GM19397 (cell line): Measurements from ENCODE around the gene PRRG2.
"Not testable (repeated sequence)": the region's sequence is repeated elsewhere in the genome, so short reads cannot be mapped to it uniquely, and the experiment has no call there.

Experiments
- ATAC-seq: cut with Tn5 transposase; IDR thresholded peaks from one replicate; pipeline ENCODE4 v1.9.1; 2021; ENCODE audit warnings: mild to moderate bottlenecking, moderate library complexity; ENCODE audit not compliant: unreplicated experiment

PRRG2 gene

DNA sequence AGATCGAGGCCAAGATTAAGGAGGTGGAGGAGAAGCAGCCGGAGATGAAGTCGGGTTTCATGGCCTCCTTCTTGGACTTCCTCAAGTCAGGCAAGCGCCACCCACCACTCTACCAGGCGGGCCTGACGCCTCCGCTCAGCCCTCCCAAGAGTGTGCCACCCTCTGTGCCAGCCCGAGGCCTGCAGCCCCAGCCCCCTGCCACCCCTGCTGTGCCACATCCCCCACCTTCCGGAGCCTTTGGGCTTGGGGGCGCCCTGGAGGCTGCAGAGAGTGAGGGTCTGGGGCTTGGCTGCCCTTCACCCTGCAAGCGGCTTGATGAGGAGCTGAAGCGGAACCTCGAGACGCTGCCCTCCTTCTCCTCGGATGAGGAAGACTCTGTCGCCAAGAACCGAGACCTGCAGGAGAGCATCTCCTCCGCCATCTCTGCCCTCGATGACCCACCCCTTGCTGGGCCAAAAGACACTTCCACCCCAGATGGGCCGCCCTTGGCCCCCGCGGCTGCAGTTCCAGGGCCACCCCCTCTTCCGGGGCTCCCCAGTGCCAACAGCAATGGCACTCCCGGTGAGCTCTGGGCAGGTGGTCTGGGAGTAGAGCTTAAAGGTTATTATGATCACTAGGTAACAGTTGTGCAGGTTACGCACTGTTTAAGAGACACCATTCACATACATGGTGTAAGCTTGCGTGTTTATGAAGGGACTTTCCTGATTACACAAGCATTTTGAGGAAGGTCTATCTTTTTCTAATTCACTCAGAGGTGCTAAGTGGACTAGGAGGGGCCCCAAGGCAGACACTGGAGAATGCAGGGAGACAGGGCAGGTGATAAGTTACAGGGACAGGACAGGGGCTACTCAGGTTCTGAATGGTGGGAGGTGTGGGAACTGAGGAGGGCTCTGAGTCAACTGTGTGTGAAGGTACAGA, 18.5 kb downstream of the PRRG2 start:
- ATAC-seq = no peak

DNA sequence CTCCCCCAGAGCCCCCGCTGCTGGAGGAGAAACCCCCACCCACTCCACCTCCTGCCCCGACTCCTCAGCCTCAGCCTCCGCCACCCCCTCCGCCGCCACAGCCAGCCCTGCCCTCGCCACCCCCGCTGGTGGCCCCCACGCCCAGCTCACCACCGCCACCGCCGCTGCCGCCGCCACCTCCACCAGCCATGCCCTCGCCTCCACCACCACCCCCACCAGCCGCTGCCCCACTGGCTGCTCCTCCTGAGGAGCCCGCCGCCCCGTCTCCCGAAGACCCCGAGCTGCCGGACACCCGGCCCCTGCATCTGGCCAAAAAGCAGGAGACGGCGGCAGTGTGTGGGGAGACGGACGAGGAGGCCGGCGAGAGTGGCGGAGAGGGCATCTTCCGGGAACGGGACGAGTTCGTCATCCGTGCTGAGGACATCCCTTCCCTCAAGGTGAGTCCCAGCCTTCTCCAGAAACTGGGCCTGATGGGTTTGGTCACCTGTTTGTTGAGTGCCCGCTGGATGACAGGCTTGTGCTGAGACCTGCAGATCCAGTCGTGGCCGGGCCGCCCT, 20.4 kb downstream of the PRRG2 start:
- ATAC-seq = no peak

DNA sequence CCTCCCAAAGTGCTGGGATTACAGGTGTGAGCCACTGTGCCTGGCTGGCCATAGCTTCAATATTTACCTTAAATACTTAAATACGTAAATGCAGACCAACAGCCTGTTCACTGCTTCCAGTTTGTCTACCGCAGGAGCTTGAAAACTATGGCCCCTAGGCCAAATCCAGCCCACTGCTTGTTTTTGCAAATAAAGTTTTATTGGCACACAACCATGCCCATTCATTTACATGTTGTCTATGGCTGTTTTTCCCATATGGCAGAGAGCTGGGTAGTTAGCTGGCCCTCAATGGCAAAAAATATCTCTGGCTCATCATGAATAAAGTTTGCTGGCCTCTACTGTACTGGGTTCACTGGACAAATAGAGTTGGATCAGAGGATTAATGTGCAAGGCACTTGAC, 21.7 kb downstream of the PRRG2 start:
- ATAC-seq = no peak

DNA sequence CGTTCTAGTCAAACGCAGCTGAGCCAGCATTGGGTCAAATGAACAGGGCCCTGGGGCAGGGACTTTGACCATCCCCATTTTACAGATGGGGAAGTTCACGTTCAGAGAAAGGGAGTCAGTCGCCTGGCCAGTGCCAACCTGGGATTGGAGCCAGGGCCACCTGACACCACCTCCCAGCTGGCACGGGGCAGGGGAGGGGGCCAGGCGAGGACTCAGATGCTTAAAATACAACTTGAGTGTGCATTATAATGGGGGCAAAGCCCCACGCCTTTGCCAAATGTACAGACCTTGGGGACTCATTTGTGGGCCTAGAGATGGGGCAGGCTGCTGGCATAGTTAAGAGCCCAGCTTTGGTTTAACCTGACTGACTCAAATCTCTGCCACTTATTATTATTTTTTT, 24.5 kb downstream of the PRRG2 start:
- ATAC-seq = no peak

DNA sequence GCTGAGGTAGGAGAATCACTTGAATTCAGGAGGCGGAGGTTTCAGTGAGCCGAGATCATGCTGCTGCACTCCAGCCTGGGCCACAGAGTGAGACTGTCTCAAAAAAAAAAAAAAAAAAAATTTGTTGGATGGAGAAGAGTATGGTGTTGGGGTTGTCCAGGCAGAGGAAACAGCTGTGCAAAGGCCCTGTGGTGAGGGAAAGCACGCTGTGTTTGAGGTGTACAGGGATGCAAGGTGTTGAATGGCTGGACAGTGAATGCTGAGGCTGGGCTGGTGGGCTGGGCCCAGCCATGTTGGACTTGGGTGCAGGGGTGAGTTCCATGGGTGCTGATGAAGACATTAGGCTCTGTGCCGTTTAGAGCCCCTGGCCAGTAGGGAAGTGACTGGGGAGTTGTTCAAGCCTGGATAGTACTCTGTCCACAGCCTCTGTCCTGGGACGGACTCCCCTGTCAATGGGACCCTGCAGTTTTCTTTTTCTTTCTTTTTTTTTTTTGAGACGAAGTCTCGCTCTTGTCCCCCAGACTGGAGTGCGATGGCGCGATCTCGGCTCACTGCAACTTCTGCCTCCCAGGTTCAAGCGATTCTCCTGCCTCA, 28.5 kb downstream of the PRRG2 start:
- no peak for ATAC-seq

DNA sequence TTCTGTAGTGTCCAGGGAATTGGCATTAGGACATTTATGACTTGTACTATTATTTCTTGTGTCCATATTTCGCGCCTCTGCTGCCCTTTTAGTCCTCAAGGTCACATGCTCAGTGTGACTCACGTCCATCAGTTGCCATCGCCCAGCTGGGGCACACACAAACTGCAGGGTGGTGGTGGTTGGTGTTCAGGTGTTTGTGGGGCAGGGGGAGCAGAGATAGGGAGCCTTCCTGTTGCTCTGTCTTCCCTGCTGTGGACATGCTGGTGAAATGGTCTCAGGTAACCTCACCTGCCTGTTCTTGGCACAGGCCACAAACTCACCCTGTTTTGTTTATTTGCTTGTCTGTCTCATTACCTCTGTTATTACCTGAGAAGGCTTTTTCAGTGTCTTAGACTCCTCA, 32.3 kb downstream of the PRRG2 start:
- ATAC-seq = no peak

DNA sequence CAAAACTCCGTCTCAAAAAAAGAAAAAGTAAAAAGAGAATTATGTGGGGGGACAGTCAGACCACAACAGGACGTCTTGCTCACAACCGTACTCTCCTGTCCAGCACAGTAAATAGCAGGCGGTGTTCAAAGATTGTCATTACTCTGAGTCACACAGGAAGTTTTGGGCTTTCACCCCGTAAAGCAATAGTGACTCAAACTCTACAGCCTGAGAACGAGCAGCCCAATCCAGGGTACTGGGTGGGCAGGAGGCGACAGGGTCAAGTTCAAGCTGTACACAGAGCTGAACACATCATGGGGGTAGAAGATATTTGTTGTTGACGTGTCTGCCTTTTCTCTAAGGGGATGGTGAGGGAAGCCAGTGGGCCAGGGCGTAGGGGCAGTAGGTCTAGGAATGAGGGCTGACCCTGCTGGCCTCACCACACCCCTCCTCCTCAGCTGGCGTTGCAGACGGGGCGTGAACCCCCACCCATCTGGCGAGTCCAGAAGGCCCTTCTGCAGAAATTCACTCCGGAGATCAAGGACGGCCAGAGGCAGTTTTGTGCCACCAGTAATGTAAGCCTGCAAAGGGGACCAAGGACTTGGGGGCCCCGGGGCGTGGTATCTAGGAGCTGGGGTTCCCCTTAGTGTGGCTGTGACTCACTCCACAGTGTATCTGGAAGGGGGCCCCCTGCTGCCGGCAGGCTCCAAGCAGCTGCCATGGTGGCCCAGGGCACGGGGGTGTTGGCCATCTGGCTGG, 33.1 kb downstream of the PRRG2 start:
- ATAC-seq = no peak

DNA sequence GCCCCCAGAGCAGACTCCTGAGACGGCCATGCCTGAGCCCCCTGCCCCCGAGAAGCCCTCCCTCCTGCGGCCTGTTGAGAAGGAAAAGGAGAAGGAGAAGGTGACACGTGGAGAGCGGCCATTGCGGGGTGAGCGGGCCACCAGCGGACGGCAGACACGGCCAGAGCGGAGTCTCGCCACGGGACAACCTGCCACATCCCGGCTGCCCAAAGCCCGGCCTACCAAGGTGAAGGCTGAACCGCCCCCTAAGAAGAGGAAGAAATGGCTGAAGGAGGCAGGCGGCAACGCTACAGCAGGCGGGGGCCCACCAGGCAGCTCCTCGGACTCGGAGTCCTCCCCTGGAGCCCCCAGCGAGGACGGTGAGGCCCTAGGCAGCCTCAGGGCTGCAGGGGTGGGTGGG, 34.7 kb downstream of the PRRG2 start:
- no peak for ATAC-seq

DNA sequence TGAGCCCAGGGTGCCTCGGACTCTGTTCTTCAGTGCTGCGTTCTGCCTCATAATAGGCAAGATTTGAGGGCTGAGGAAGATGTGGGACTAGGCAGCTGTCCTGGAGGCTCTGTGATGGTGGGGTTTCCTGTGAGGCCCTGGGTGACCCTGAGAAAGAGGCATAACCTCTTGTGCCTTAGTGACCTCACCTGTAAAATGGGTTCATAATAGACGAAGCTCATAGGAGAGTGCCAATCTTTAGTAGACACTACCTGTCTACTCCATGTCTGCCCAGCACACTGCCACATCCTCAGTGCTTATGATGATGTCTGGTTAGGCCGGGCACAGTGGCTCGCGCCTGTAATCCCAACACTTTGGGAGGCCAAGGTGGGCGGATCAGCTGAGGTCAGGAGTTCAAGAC, 35.4 kb downstream of the PRRG2 start:
- no peak for ATAC-seq

DNA sequence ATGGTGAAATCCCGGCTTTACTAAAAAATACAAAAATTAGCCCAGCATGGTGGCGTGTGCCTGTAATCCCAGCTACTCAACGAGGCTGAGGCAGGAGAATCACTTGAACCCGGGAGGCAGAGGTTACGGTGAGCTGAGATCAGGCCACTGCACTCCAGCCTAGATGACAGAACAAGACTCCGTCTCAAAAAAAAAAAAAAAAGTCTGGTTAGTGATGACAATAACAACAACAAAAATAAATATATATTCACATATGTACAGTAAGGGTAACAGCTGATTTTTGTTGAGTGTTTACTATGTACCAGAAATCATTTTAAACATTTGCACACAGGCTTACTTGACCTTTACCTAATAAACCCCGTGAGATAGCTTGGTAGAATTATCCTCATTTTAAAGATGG, 35.8 kb downstream of the PRRG2 start:
- ATAC-seq = no peak

DNA sequence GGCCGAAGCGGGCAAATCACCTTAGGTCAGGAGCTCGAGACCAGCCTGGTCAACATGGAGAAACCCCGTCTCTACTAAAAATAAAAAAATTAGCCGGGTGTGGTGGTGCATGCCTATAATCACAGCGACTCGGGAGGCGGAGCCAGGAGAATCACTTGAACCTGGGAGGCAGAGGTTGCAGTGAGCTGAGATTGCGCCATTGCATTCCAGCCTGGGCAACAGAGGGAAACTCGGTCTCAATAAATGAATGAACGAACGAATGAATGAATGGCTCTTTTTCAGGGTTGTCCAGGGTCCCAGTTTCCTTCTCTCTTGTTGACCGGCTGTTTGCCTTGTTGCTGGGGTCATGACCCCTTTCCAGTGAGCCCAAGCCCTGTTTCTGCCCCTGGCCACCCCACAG, 36.7 kb downstream of the PRRG2 start:
- ATAC-seq = not testable (repeated sequence)

DNA sequence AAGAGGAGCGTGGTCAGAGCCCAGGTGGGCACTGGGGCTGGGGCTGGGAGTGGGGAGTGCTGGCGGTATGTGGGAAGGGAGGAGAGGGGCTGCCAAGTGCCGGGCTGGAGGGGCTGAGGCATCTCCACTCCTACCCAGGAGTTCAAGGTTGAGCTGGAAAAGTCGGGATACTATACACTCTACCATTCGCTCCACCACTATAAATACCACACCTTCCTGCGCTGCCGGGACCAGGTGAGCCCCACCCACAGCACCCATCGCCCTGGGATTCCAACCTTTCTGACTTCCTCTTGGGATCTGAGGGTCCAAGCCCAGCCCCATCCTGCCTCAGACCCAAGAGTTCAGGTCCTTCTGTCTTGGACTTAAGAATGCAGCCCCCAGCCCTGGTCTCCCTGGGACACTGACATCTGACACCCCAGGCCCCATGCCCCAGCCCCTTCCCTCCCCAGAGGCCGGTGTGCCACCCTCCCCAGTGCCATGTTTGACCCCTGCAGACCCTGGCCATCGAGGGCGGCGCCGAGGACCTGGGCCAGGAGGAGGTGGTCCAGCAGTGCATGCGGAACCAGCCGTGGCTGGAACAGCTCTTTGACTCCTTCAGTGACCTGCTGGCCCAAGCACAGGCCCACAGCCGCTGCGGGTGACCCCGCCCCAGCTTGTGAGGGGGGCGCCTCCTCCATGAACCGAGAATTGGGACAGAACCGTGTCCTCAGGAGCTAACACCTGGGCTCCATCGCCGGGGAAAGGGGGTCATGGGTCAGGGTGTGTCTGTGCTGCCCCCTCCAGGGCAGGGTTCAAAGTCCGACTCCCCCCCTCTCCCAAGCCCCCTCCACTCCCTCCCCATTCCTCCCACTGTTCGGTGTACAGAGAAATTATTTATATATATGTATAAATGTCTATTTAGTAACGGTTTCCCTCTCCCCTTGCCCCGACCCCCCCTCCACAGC, 44.1 kb downstream of the PRRG2 start:
- ATAC-seq = no peak

DNA sequence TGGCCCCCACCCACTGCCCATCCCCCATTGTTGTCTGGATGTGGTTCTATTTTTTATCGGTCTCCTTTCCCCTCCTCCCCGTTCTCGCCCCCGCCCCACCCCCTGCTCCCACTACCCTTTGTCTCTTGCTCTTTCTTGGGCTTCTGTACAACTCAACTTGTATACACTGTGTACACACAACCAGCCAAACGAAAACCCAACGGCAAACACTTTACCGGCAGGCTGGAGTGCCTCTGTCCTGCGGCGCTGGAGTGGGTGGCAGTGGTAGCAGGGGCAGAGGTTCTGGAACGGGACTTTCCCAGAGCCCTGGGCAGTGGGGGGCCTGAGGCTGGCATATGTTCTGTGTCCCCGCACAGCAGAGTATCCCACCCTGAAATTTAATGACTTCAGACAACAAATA, 45.1 kb downstream of the PRRG2 start:
- no peak for ATAC-seq

DNA sequence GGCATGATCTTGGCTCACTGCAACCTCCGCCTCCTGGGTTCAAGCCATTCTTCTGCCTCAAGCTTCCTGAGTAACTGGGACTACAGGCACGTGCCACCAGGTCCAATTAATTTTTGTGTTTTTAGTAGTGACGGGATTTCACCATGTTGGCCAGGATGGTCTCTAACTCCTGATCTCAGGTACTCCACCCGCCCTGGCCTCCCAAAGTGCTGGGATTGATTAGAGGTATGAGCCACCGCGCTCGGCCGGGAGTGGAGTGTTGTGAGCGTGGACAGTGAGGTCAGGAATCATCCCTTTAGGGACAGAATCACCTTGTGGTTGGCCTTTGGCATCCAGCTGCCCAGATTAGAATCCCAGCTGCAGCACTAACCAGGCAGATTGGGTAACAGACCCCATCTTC, 48.5 kb downstream of the PRRG2 start:
- ATAC-seq = no peak

DNA sequence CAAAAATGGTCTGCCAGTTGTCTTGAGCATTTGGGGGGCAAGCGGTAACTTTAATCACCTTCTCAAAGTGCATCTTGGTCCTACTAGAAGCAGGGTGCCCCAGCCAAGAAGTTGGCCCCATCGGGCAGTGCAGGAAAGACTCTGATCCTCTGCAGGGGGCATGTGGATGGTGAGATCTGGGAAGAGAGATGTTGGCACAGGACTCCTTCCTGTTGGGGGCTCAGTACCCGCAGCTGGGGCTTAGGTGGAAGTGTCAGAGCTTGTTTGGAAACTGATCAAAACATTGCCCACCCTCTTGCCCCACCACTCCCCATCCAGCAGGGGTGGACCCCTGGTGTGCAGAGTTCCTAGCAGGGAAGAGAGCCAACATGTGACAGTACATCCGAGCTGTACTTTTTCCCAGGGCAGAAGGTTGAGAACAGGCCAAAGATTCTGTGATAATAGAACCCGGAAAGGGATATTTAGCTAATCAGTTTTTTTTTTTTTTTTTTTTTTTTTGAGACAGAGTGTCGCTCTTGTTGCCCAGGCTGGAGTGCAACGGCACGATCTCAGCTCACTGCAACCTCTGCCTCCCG, 50.0 kb downstream of the PRRG2 start:
- no peak for ATAC-seq

DNA sequence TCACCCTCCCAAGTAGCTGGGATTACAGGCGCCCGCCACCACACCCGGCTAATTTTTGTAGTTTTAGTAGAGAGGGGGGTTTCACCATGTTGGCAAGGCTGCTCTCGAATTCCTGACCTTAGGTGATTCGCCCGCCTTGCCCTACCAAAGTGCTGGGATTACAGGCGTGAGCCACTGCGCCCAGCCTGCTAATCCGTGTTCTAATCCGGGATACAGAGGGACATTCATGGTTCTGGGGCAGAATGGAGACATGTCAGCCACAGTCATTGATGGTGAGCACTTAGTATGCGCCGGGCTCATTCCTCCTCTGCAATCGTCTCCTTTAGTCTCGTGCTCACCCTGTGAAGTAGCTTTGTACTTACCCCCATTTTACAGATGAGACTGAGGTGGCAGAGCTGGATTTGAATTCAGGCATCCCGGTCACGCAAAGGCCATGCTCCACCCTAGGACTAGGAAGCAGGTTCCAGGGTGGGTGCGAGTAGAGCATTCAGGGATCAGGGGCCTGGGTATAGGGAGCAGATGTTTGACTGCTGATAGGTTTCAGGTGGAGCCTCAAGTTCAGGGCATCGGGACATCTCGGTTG, 50.6 kb downstream of the PRRG2 start:
- no peak for ATAC-seq

DNA sequence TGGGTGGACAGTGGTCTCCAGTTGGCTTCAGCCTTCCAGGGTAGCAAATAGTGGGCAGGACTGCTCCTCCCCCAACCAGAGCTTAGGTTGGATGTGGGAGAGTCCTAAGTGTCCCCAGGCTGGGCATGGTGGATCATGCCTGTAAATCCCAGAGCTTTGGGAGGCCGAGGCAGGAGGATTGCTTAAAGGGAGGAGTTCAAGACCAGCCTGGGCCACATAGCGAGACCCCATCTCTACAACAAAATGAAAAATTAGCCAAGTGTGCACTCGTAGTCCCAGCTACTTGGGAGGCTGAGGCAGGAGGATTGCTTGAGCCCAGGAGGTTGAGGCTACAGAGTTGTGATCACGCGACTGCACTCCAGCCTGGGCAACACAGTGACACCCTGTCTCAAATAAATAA, 51.5 kb downstream of the PRRG2 start:
- ATAC-seq = no peak

DNA sequence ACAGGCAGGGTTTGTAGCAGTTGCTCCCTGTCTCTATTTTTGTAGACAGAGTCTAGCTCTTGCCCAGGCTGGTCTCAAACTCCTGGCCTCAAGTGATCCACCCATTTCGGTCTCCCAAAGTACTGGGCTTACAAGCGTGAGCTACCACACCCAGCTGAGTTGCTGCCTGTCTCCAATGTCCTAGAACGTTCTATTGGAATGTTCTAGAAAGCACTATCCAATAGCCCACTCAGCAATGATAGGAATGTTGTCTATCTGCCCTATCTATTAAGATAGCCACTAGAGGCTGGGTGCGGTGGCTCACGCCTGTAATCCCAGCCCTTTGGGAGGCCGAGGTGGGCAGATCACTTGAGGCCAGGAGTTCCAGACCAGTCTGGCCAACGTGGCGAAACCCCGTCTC, 52.2 kb downstream of the PRRG2 start:
- not testable (repeated sequence) for ATAC-seq

DNA sequence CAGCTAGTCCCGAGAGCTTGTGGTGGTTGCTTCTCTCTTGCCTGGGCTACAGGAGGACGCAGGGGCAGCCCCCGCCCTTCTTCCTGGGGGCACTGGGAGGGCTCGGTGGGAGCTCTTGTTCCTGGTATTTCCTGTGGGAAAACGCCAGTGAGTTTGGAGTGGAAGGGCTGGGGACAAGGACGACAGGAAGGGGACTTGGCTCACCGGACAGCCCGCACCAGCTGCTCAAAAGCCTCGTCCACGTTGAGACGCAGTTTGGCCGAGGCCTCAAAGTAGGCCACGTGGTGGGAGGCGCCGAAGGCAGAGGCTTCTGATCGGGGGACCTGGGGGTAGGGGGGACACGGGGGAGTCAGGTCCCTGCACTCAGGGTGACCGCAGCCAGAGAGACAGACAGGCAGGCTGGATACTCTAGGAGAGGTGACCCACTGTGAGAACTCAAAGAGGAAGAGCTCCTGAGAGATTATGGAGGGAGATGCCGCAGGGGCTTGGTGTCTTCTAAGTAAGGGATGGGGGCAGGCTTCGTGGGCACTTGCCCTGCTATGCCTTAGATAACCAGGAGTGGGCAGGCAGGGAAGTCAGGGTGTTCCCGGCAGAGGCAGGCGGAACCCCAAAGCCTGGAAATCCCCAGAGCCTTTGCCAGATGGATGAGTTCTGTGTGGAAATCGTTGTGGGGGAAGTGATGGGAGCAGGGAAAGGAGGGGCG, 54.6 kb downstream of the PRRG2 start:
- no peak for ATAC-seq
